Hepatocyte (in vitro differentiated cells): ENCODE data around the gene HTRA1. TPM values are rescaled to one million over a fixed set of nuclear protein-coding genes. Genes with fewer than 3 reads are reported as not detected.

Experiments
- DNase-seq: peaks from one replicate; pipeline ENCODE4 v3.0.0-alpha.2; 2016; ENCODE audit warnings: low spot score
- H2AFZ ChIP-seq: fragments of 200-600 bp; sonication (generic); 2 replicates; pipeline ENCODE4 v1.6.0; 2016; ENCODE audit warnings: antibody characterized with exemption, mild to moderate bottlenecking
- H3K27ac ChIP-seq: fragments of 200-600 bp; sonication (generic); 2 replicates; pipeline ENCODE4 v1.5.1; 2016; ENCODE audit warnings: mild to moderate bottlenecking
- H3K27me3 ChIP-seq: fragments of 200-600 bp; sonication (generic); 2 replicates; pipeline ENCODE4 v1.6.1; 2016
- H3K36me3 ChIP-seq: fragments of 200-600 bp; sonication (generic); replicated peaks from 2 replicates; pipeline ENCODE4 v1.5.1; 2016; ENCODE audit warnings: low read depth; ENCODE audit not compliant: insufficient read depth
- H3K4me1 ChIP-seq: fragments of 200-600 bp; sonication (generic); 2 replicates; pipeline ENCODE4 v1.5.1; 2016; ENCODE audit warnings: mild to moderate bottlenecking, moderate library complexity; ENCODE audit not compliant: insufficient read depth
- H3K4me2 ChIP-seq: fragments of 200-600 bp; sonication (generic); 2 replicates; pipeline ENCODE4 v1.6.0; 2016
- H3K4me3 ChIP-seq: fragments of 200-600 bp; sonication (generic); 2 replicates; pipeline ENCODE4 v1.5.1; 2016; ENCODE audit warnings: mild to moderate bottlenecking
- H3K79me2 ChIP-seq: fragments of 200-600 bp; sonication (generic); 2 replicates; pipeline ENCODE4 v1.6.0; 2017; ENCODE audit warnings: mild to moderate bottlenecking
- H3K9me2 ChIP-seq: fragments of 200-600 bp; sonication (generic); replicated peaks from 2 replicates; pipeline ENCODE4 v1.6.0; 2017; ENCODE audit warnings: mild to moderate bottlenecking; ENCODE audit not compliant: insufficient read depth
- H3K9me3 ChIP-seq: fragments of 200-600 bp; sonication (generic); 2 replicates; pipeline ENCODE4 v1.5.1; 2016; ENCODE audit warnings: low read depth, mild to moderate bottlenecking
- H4K20me1 ChIP-seq: fragments of 200-600 bp; sonication (generic); 2 replicates; pipeline ENCODE4 v1.6.0; 2016; ENCODE audit warnings: mild to moderate bottlenecking; ENCODE audit not compliant: insufficient read depth, poor library complexity, severe bottlenecking
- CTCF ChIP-seq: fragments of 200-600 bp; sonication (generic); IDR thresholded peaks from 2 replicates; pipeline ENCODE4 v1.5.1; 2016; ENCODE audit warnings: antibody characterized with exemption, mild to moderate bottlenecking; ENCODE audit not compliant: poor library complexity
- EZH2 ChIP-seq: fragments of 200-600 bp; sonication (generic); IDR thresholded peaks from 2 replicates; pipeline ENCODE4 v1.6.1; 2016; ENCODE audit warnings: antibody characterized with exemption, mild to moderate bottlenecking, borderline replicate concordance
- EZH2phosphoT487 ChIP-seq: fragments of 200-600 bp; sonication (generic); IDR thresholded peaks from one replicate; pipeline ENCODE4 v1.6.1; 2018; ENCODE audit warnings: antibody characterized with exemption, mild to moderate bottlenecking, low read depth, moderate library complexity; ENCODE audit not compliant: unreplicated experiment, severe bottlenecking
- WGBS: methylation state at CpG from one replicate; pipeline ENCODE4 v1.1.6; 2016; ENCODE audit warnings: low lambda C conversion rate; ENCODE audit errors: missing lambda C conversion rate; 5-methylcytosine and 5-hydroxymethylcytosine counted together
- polyA plus RNA-seq: library from polyadenylated mRNA; unstranded; fragments of >200 nt; fragmentation: Nextera tagmentation; extraction: Ambion mirVana; gene quantifications from 2 replicates; pipeline ENCODE4 v1.2.1, GENCODE V29; 2016
- total RNA-seq: library from RNA; depleted of rRNA; stranded (reverse); fragments of >200 nt; gene quantifications from 2 replicates; pipeline ENCODE4 v1.2.3, GENCODE V29; 2014

The HTRA1 gene
- total and polyA plus RNA-seq, 2 experiments from 2014 or later = 91.9 to 160 TPM

- Histone ChIP-seq H3K79me2 (no peaks in the 10 kb centered on the region), H3K4me1 (peaks cover 4% of the 10 kb centered on the region), H3K27me3 (no peaks in the 10 kb centered on the region), H3K9me2 (no peaks in the 10 kb centered on the region), H4K20me1 (no peaks in the 10 kb centered on the region), H3K27ac (no peak overlapping the region), H3K4me2 (no peak overlapping the region), H2AFZ (no peak overlapping the region), H3K9me3 (no peaks in the 10 kb centered on the region), H3K36me3 (no peaks in the 10 kb centered on the region), H3K4me3 (no peak overlapping the region)
- TF ChIP-seq EZH2 = no peak
- TF ChIP-seq CTCF = no peak
- no peak for TF ChIP-seq EZH2phosphoT487
- 61% methylated on average over 4 of the region's 4 CpGs for whole genome bisulfite sequencing
- no peak for DNase-seq
Measured at GRCh38 chr10:122541541-122542002, 80.2 kb downstream of the HTRA1 start.

- DNase-seq = no peak
- 77% methylated on average over 10 of the region's 10 CpGs for WGBS
- Histone ChIP-seq H3K9me3 (no peaks in the 10 kb centered on the region), H3K9me2 (no peaks in the 10 kb centered on the region), H3K27ac (no peak overlapping the region), H3K36me3 (no peaks in the 10 kb centered on the region), H3K79me2 (no peaks in the 10 kb centered on the region), H3K27me3 (no peaks in the 10 kb centered on the region), H3K4me2 (no peak overlapping the region), H4K20me1 (no peaks in the 10 kb centered on the region), H2AFZ (no peak overlapping the region), H3K4me3 (no peak overlapping the region), H3K4me1 (peaks cover 12% of the 10 kb centered on the region)
- TF ChIP-seq CTCF (no peak), EZH2 (no peak), EZH2phosphoT487 (no peak)
Measured at GRCh38 chr10:122543676-122544445, 82.5 kb downstream of the HTRA1 start.

GRCh38 chr10:122544493-122544892 is 83.1 kb downstream of the HTRA1 start:
- DNase-seq = no peak
- no peaks in the 10 kb centered on the region for H3K36me3 ChIP-seq
- H4K20me1 ChIP-seq = no peaks in the 10 kb centered on the region
- H3K9me2 ChIP-seq = no peaks in the 10 kb centered on the region
- no peak overlapping the region for H3K27ac ChIP-seq
- H3K27me3 ChIP-seq = no peaks in the 10 kb centered on the region
- WGBS = 93% methylated on average over 8 of the region's 8 CpGs
- H3K79me2 ChIP-seq = no peaks in the 10 kb centered on the region
- H2AFZ ChIP-seq = no peak overlapping the region
- peaks cover 15% of the 10 kb centered on the region for H3K4me1 ChIP-seq
- H3K9me3 ChIP-seq = no peaks in the 10 kb centered on the region
- no peak overlapping the region for H3K4me3 ChIP-seq
- no peak overlapping the region for H3K4me2 ChIP-seq
- TF ChIP-seq EZH2 = no peak
- no peak for TF ChIP-seq CTCF
- no peak for TF ChIP-seq EZH2phosphoT487
